Gastroesophageal sphincter (tissue), 3 donors: ENCODE measurements around the gene LDLRAD4.

Experiments used
- POLR2A ChIP-seq, 2 donors: fragments of 450-650 bp; IDR thresholded peaks; one replicate each; pipeline ENCODE4 v1.6.1; 2017; ENCODE audit warnings: antibody characterized with exemption in 2 of 2, mild to moderate bottlenecking in 2 of 2, moderate library complexity in 1 of 2
- POLR2AphosphoS5 ChIP-seq: sonication (generic); formaldehyde crosslinking; IDR thresholded peaks from one replicate; pipeline ENCODE4 v1.6.1; 2017; ENCODE audit warnings: antibody characterized with exemption
- TF ChIP-seq, protein P1 (sequence below), 4 experiments: fragments of 200-600 bp in 2 of 4; fragments of 450-650 bp in 2 of 4; sonication (generic) in 1 of 4; IDR thresholded peaks; one replicate each; pipeline ENCODE4 v1.5.1; 2017 to 2019; ENCODE audit warnings: antibody characterized with exemption in 4 of 4, mild to moderate bottlenecking in 2 of 4, moderate library complexity in 2 of 4

- TF ChIP-seq, protein P1, sequence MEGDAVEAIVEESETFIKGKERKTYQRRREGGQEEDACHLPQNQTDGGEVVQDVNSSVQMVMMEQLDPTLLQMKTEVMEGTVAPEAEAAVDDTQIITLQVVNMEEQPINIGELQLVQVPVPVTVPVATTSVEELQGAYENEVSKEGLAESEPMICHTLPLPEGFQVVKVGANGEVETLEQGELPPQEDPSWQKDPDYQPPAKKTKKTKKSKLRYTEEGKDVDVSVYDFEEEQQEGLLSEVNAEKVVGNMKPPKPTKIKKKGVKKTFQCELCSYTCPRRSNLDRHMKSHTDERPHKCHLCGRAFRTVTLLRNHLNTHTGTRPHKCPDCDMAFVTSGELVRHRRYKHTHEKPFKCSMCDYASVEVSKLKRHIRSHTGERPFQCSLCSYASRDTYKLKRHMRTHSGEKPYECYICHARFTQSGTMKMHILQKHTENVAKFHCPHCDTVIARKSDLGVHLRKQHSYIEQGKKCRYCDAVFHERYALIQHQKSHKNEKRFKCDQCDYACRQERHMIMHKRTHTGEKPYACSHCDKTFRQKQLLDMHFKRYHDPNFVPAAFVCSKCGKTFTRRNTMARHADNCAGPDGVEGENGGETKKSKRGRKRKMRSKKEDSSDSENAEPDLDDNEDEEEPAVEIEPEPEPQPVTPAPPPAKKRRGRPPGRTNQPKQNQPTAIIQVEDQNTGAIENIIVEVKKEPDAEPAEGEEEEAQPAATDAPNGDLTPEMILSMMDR (IDR thresholded peaks at IDR 0.05), result no peak
- TF ChIP-seq POLR2AphosphoS5, result no peak
- no peak for TF ChIP-seq POLR2A (IDR thresholded peaks at IDR 0.05)
Observed at GRCh38 chr18:13530033-13530878, 311.7 kb downstream of the LDLRAD4 start.
